Femur (tissue), 1 donor: Measurements from ENCODE around the gene GMCL2.

Source experiments
- DNase-seq: peaks from one replicate; pipeline ENCODE4 v3.0.0-alpha.2; 2017

The GMCL2 gene

DNA sequence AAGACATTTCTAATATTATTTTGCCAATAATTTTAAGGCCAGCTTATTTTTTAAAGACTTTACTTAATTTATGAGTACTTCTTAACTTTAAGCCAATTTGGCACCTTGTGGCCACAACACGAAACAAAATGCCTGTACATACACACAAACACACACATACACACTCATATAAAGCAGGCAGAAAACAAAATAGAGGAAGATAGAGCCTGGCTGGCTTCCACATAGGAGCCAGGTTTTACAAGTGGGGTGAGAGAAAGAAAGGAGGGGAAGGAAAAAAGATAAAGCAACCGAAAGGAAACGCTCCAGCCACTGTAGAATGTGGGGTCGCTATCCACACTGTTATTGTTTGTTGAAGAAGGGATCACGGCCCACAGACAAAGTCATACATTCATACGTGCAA, 10.4 kb downstream of the GMCL2 start:
- no peak for DNase-seq

DNA sequence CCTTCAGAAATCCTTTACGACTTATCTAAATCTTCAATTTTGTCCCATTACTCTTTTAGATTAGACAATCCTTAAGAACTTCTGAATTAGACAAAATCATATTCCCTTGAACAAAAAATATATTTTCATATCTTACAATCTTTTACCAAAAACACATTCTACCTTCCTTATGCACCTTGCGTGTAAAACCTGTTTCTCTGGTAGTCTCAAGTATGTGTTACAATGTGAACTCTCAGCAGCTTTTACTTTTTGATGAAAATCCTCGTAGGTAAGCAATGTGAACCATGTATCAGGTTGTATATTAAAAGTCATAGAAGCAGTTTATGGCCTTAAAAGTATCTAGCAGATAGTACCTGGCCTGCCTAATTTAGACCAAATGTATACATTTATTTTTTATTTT, 12.7 kb downstream of the GMCL2 start:
- DNase-seq, result no peak

DNA sequence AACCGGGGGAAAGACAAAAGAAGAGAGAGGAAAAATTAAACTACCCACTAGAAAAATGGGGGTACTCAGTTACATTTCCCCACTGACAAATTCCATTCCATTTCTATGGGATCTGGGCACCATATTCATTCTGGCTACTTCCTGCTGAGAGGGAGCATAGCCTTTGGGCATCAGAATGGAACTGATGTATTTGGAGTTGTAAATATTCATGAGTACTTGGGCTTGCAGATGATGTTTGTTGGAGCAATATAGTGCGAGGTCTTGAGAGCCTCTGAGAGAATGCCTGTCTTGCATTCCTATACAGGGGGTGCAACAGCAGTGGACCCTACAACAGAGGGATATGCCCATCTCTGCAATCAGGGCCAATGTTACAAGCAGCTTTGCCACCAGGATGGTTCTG, 16.7 kb downstream of the GMCL2 start:
- no peak for DNase-seq

DNA sequence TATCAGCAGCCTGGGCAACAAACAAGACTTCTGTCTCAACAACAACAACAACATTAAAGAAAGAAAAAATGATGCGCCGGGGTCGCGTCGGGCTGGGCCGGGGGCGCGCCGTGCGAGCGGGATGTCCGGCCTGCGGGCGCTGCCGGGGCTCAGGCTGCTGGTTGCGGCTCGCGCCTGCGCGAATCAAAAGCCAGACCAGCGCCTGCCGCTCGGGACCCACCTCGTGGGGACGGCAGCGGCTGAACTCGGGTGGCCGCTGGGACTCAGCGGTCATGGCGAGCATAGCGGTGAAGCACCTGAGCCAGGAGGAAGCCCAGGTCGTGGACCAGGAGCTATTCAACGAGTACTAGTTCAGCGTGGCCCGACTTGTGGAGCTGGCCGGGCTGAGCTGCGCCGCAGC, 21.6 kb downstream of the GMCL2 start:
- no peak for DNase-seq

DNA sequence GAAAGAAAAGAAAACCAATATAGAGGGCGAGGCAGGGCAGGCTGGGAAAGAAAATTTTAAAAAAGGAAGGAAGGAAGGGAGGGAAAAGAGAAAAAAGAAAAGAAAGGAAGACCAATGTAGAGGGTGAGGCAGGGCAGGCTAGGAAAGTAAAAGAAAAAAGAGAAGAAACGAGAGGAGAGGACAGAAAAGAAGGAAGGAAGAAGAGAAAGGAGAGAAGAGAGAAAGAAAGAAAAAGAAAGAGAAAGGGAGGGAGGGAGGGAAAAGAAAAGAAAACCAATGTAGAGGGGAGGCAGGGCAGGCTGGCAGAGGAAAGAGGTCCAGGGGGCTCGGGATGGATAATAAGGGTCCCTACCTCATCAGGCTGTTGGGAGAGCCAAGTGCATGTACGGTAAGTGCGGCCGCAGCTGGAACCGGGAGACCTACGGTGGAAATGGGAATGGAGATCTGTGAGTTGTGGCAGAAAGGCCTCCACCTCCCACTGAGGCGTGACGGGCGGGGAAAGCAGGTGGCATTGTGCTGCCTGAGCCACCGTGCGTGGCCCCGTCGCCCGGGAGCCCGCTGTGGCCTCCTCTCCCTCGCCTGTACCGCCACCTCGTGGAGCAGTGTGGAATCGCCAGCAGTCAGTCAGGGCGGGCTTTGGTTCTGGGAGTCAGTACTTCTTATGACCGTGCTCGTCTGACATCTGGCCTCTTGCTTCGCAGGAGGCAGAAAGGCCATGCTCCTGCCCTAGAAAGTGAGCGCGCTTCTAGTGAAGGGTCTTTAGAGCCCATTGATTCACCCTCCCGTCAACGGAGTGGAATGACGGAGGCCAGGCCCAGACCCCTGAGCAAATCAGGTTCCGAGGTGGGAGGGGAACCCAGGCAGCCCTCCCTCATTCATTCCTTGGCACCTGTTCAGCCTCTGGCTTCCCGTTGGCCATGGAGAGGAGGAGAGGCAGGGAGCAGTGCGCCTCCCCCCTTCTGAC, 23.1 kb downstream of the GMCL2 start:
- DNase-seq, result peak; percentile 89

DNA sequence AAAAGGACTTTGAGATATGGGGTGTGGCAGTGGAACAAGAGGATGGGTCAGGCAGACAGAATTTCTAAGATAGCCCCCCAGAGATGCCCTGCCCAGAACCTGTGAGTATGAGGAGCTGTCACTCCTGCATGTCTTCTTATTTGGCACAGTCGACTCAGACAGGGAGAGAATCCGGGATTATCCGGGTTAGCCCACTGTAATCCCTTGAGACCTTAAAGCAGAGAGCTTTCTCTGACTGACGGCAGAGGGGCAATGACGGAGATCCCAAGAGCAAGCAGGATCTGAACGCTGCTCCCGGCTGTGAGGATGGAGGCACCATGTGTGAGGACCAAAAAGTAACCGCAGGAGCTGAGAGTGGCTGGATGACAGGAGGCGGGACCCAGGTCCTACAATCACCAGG, 24.7 kb downstream of the GMCL2 start:
- no peak for DNase-seq

DNA sequence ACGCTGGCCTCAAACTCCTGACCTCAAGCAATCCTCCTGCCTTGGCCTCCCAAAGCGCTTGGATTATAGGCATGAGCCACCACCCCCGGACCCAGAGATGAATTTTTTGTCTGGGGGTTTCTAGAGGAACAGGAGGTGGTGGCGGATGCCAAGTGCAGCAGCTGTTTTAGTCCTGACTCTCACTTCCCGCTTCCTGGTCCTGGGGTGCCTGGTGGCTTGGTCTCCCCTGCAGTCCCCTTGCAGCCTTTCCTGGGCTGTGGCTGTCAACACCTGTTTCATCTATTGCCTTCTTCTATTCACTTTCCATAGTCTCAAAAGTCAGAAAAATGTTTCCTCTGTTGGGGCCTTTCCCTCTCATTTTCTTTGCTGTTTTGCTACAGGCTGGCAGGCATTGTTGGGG, 27.0 kb downstream of the GMCL2 start:
- no peak for DNase-seq

DNA sequence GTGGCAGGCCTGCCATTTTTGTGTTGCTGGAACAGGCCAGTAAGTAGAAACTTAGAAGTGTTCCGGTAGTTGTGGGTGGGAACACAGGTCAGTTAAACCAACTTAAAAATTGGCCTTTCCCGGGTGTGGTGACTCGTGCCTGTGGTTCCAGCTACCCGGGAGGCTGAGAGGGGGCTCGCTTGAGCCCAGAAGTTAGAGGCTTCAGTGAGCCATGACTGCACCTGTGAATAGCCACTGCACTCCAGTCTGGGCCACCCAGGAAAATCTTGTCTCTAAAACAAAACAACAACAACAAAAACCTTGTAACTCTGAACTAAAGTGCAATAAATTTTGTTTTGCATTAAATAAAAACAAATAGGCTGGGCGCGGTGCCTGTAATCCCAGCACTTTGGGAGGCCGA, 32.1 kb downstream of the GMCL2 start:
- DNase-seq, result no peak

DNA sequence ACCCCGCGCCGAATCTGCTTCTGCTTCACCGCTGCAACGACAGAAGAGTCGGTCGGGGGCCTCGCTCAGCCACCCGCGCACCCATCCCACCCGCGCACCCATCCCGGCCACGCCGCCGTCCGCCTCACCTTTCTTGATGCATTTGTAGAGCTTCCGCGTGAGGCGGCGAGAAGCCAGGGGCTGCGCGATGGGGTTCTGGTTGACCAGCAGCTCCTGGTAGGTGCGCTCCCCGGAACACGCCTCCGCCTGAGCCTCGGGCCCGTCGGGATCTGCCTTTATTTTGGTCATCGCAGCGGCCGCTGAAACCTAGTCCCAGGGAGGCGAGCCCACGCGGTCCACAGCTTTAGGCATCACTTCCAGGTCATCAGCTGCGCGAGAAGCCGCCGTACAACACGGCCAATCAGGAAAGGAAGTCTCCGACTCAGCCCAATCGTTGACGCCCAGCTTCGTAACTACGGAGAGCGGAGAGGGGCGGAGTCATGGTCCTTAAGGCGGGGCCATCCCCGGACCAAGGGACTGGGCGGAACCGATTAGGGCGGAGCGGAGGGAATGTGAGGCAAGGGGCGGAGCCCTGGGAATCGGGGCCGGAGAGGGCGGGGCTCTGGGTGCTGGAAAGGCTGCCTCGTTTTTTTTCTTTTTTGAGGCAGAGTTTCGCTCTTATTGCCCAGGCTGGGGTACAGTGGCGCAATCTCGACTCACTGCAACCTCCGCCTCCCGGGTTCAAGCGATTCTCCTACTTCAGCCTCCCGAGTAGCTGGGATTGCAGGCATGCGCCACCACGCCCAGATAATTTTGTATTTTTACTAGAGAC, 33.4 kb downstream of the GMCL2 start, which contains the start of gene NHP2:
NHP2 (minus strand) TSS at position 356 of the 811 bp plus-strand sequence; CDS start at position 288, 68 bp downstream.
- DNase-seq, result peak; percentile 99

DNA sequence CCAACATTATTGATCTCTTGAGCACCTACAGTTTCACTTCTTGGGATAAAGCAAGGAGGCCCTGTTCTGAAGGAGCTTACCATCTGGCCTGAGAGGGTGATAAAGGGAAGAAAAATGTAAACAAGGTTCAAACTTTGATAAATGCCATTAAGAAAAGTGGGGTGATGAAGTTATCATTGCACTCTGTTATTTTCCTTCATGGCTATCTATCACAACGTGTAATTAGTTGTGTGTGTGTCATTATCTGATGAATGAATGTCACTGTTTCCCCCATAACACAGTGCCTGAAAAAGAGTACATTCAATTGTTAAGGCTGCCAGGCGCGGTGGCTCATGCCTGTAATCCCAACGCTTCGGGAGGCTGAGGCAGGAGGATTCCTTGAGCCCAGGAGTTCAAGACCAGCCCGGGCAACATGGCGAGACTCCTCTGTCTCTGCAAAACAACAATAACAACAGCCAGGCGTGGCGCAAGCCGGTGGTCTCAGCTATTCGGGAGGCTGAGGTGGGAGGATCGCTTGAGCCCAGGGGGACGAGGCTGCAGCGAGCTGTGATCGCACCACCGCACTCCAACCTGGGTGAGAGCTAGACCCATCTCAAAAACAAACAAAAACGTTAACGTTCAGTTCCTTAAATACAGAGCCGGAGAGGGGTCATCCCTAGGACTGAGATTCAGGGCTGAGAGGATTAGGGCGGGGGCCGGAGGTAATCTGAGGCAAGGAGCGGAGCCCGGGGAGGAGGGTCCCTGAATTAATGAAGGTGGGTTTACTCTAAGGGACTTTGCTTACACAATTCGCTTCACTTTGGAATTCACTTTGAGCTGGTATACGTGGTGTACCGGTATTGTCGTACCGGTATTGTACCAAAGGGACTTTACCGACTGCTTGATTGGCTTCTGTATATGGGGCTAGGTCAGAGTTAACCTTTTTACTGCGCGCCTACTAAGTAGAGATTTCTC, 34.4 kb downstream of the GMCL2 start:
- no peak for DNase-seq

DNA sequence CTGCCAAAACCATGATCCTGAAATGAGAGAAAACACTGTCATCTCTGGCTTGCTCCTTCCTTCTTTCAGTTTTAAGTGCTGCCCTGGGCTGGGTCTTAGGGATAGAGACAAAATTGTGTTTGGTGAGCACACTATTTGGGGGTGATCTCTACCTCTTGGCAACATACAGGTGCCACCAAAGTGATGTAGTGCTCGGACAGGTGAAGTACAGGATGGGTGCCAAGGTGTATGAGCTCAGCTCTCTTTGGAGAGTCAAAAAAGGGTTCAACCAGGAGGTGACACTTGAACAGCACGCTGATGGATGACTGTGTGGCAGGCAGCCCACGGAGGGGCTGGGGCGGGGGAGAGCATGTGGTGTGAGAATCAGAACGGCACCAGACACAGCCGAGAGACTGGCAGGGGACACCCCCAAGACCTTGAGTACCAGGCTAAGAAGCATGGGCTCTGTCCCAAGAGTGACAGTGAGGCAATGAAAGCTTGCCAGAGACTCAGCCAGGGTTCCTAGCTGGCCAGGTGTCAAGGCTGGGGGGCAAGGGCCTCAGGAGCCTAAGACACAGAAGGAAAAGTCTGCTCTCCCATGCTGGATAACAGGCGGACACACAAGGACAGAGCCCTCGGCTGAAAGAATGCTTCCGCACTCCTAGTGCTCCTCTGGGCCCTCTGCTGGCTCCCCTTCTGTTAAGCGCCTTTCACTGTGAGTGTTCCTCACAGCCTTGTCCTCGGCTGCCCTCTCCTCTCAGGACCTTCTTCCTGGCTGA, 36.0 kb downstream of the GMCL2 start:
- no peak for DNase-seq

DNA sequence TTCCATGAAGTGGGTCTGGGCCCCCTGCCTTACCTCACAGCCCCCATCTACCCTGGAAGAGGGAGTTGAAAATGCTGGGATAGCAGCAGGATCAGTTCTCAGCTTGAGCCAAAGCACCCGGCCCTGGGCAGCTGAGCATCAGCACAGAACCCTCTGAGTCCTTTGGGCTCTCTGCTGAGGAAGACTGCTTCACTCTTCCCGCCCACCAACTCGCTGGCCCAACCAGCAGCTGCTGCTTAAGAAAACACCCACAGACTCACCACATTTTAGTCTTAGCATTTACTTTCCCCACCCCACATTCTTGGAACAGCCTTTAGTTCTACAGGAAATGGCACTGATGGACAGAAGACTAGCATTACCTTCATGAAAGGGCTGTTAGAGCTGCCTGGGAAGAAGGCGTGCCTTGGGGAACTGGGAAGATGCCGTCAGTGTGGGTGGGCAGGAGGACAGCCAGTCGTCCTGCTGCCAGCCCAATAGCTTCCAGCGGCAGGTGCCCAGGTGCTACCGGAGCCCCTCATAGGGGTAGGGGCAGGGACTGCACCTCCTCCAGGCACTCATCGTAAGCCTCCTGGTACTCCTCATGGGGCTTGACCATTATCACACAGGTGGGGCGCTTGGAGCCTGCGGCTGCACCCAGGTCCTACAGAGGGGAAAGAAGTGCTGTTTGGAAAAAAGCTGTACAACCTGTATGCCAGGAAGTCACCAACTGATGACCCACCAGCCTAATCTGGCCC, 37.8 kb downstream of the GMCL2 start:
- no peak for DNase-seq

DNA sequence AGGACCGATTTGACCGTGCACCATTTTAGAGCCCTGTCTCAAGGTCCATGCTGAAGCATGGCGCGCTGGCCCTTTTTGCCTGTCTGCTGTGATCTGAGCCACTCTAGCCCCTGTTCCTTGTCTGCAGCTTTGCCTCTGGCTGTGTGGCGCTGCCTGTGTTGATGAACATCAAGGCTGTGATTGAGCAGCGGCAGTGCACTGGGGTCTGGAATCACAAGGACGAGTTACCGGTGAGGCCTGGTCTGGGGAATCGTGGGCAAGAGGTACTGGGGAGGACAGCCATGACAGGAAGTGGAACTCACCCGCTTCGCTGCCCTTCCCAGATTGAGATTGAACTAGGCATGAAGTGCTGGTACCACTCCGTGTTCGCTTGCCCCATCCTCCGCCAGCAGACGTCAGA, 39.8 kb downstream of the GMCL2 start:
- DNase-seq, result no peak

DNA sequence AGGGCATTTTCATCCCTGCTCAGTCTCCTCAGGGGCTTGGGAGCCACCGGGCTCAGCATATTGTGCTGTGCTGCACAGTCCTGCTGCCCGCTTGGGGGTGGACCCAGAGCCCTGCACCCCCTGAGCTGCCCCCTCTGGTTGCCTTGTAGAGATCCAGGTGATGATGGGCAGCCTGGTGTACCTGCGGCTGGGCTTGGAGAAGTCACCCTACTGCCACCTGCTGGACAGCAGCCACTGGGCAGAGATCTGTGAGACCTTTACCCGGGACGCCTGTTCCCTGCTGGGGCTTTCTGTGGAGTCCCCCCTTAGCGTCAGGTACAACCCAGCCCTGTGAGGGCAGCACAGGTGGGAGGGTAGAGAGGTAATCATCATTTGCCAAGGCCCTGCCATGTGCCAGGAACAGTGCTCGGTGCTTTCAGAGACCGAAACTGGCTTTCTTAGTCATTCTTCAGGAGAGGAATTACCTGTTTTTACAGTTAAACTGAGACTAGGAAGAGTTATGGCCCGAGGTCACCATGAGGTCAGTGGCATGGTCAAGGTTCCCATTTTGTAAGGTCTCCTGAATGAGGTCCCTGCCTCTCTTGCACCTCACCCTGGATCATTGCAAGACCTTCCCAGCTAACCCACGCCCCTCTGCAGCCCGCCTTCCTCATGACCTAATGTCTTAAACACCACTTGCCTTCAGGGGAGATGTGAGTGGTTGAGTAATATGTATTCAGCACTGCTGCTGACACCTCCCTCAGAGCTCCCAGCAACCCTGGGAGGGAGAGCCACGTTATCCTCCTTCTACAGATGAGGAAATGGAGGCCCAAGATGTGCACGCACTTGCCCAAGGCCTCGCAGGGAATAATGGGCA, 41.0 kb downstream of the GMCL2 start:
- DNase-seq, result peak; percentile 60

DNA sequence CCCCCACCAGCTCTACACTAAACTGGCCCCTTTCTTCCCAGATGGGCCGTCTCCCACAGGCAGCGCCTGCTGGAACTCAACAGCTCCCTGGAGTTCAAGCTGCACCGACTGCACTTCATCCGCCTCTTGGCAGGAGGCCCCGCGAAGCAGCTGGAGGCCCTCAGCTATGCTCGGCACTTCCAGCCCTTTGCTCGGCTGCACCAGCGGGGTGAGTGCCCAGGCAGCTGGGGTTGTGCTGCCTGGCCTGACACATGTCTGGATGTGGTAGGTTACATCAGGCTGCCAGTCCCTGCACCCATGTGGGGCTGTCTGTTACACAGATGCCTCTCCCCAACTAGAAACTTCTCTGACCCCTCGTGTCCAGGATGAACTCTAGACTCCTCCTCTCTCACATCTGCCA, 43.3 kb downstream of the GMCL2 start:
- peak; percentile 89 for DNase-seq

DNA sequence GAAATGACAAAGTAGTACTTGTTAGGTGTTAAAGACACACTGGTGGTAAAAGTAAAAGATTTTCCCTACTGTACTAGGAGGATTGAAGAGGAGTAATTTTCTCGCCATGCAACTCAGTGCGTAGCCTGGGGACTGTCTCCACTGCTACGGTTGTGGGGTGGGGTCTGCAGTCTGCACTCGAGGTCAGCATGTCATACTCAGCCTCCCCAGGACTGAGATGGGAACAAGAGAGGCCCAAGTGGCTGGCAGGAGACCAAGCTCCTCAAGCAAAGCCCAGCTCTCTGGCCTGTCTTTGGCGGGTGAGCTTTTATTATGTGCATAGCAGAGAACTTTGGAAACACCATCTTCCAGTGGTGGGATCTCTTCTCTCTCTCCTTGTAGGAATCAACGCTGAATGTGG, 43.9 kb downstream of the GMCL2 start:
- DNase-seq, result no peak

DNA sequence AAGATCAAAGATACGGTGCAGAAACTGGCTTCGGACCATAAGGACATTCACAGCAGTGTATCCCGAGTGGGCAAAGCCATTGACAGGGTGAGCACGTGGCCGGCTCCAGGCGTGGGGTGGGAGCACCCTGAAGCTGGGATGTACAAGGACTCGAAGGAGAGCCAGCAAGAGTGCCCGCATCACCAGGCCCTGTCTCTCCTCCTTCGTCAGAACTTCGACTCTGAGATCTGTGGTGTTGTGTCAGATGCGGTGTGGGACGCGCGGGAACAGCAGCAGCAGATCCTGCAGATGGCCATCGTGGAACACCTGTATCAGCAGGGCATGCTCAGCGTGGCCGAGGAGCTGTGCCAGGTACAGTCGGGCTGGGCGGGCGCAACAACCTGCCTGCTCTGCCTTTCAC, 44.5 kb downstream of the GMCL2 start:
- no peak for DNase-seq

DNA sequence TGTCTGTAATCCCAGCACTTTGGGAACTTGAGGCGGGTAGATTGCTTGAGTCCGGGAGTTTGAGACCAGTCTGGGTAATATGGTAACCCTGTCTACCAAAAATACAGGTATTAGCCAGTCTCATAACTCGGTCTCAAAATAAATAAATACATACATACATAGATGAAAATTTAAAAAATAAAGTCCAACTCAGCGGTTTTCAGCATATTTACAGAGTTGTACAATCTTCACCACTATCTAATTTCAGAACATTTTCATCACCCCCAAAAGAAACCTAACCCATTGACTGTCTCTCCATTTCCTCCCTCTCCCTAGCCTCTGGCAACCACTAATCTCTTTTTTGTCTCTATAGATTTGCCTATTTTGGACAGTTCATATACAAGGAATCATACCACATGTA, 45.6 kb downstream of the GMCL2 start:
- DNase-seq, result no peak

DNA sequence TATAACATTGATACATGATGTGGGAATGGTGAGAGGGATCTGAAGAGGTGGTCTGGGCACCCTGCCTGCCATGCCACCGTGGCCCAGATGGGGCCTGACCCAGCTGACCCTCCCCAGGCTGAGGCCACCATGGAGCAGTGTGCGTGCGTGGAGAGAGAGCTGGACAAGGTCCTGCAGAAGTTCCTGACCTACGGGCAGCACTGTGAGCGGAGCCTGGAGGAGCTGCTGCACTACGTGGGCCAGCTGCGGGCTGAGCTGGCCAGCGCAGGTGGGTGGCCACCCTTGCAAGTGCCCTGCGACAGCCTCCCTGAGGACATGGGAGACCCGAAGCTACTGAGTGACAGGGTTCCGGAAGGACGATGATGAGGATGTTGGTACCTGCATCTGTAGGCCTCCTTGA, 49.2 kb downstream of the GMCL2 start:
- DNase-seq, result no peak

DNA sequence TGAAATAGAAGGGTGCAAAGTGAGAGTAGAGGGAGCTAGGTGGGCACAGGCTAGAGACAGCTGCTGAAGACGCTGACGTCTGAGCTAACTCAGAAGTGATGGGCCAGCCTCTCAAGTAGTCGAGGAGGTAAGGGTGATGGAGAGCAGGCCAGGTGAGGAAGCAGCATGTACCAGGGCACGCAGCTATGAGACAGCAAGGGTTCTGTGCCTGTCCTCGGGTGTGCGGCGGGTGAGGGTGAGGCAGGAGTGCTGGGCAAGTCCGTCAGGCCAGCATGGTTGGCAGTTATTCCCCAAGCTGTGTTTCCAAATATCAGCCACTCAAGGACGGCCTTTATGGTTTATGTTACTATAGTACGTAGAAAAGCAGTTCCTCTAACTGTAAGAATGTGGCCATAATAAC, 50.2 kb downstream of the GMCL2 start:
- DNase-seq, result no peak
